ENCODE measurements around the gene STK32B. TPM values are rescaled to one million over a fixed set of nuclear protein-coding genes. Genes with fewer than 3 reads are reported as not detected.
"Not testable (repeated sequence)": the region's sequence is repeated elsewhere in the genome, so short reads cannot be mapped to it uniquely, and the experiment has no call there.

Gene STK32B
- polyA plus RNA-seq (2013, experiment 1 of 2), result 1.8 TPM
- 1.8 TPM for polyA plus RNA-seq (2013, experiment 2 of 2)

DNA sequence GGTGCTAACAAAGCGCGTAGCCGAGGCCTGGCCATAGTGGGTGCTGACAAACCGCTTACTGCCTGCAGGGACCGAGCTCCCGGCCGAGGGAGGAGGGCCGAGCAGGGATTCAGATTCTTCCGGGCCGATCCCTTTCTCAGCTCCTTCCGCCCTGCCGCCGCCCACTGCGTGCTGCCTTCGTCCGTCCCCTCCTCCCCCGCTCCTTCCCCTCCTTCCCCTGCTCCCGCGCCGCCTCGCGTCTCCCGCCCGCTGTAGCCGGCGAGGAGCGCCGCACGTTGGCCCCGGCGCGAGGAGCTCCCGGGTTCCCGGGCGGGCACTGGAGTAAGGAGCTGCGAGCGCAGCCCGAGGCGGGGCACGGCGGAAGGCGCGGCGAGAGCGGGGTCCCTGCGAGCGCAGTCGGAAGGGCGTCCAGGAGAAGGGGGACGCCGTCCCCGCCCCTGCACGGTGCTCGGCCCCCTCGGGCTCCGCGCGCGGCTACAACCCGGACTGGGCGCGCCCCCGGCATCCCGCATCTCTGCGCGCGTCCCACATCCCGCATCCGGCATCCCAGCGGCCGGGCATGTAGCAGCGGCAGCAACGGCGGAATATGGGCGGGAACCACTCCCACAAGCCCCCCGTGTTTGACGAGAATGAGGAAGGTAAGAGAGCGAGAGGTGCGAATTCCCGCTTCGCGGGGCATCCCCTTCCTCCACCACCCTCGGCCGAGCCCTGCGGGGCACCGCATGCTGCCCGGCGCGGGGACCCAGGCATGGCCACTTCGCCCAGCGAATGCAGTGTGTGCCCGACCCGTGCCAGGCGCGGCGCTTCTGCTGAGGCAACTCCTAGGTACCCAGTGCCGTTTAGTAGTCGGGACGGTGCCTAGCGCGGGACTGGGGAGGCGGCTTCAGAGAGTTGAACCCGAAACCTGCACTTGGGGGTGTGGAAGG, at the start of gene STK32B:
Gene STK32B (plus strand): TSS at position 203 of the 926 bp plus-strand sequence.
- Histone ChIP-seq H3K27me3 (ENCODE audit: insufficient read depth, low read length) (peaks cover 41% of the 10 kb centered on the region), H3K27ac (ENCODE audit: low read depth, low read length) (no peak within 1 kb of the TSS), H3K9ac (ENCODE audit: low read depth, low read length) (peak within 1 kb of the TSS; percentile 58; the same call in 1 of the 2 replicates), H3K4me3 (ENCODE audit: low read length) (peak within 1 kb of the TSS; percentile 73), H3K9me3 (ENCODE audit: insufficient read depth, low read depth, low read length) (no peaks in the 10 kb centered on the region), H3K4me1 (ENCODE audit: insufficient read depth, low read length) (peaks cover 10% of the 10 kb centered on the region; the same call in 1 of the 2 replicates), H3K36me3 (ENCODE audit: insufficient read depth, low read length) (no peaks in the 10 kb centered on the region)
- WGBS, result under 1% methylated on average over 102 of the region's 103 CpGs

DNA sequence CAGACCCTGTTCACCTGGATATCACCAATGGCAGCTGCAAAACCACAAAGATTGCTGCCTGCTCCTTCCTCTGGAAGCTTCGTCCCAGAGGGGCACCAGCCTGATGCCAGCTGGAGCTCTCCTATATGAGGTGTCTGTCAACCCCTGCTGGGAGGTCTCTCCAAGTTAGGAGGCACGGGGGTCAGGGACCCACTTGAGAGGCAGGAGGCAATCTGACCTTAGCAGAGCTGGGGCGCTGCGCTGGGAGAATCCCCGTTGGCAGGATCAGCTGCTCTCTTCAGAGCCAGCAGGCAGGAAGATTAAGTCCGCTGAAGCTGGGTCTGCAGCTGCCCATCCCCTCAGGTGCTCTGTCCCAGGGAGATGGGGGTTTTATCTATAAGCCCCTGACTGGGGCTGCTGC, 49.6 kb upstream of the STK32B start:
- not testable (repeated sequence) for H3K9ac ChIP-seq (ENCODE audit: low read depth, low read length); H3K27me3 ChIP-seq (ENCODE audit: insufficient read depth, low read length); H3K4me1 ChIP-seq (ENCODE audit: insufficient read depth, low read length); H3K4me3 ChIP-seq (ENCODE audit: low read length); H3K36me3 ChIP-seq (ENCODE audit: insufficient read depth, low read length); H3K9me3 ChIP-seq (ENCODE audit: insufficient read depth, low read depth, low read length); H3K27ac ChIP-seq (ENCODE audit: low read depth, low read length)
- WGBS, result 83% methylated on average over 6 of the region's 6 CpGs

DNA sequence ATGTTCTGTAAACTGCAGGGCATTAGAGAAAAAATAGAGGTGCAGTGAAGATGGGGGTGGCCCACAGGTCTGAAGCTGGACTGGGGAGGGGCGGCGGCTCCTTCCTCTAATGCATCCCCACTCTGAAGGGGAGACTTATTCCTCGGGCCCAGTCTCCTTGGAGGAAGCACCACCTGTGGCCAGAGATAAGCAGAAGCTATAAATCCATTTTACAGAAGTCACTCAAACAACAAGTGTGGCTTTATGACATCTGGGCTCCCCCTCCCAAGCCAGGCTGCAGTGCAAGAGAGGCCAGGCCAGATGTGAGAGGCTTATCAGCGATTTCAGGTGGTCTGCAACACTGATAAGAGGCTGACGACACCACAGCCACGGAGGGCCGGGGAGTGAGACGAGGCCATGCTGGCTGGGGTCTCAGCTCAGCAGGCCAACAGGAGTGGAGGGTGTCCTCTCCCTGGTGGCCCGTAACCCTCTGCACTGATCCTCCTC, 47.9 kb upstream of the STK32B start:
- Histone ChIP-seq H3K27ac (ENCODE audit: low read depth, low read length) (no peak overlapping the region), H3K9ac (ENCODE audit: low read depth, low read length) (no peak overlapping the region), H3K36me3 (ENCODE audit: insufficient read depth, low read length) (no peaks in the 10 kb centered on the region), H3K9me3 (ENCODE audit: insufficient read depth, low read depth, low read length) (no peaks in the 10 kb centered on the region), H3K27me3 (ENCODE audit: insufficient read depth, low read length) (no peaks in the 10 kb centered on the region), H3K4me3 (ENCODE audit: low read length) (no peak overlapping the region), H3K4me1 (ENCODE audit: insufficient read depth, low read length) (no peaks in the 10 kb centered on the region)
- WGBS, result 87% methylated on average over 9 of the region's 9 CpGs

DNA sequence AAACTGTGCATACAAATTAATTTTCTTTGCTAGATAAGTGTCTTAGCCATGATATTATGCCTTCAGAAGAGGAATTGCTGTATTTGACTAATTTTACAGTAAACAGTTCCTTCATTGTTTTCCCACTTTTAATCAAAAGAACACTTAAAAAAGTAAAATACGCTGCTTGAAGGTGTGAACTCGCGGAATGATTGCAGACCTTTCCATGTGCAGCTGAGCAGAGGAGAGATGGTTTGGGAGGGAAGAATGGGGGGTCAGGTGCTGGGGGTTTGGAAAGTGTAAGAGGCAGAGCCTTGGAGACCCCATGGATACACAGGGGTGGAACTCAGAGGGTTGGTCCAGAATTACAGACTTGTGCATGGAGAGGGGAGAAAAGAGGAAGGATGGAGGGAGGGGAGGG, 47.4 kb upstream of the STK32B start:
- Histone ChIP-seq H3K9ac (ENCODE audit: low read depth, low read length) (no peak overlapping the region), H3K27ac (ENCODE audit: low read depth, low read length) (no peak overlapping the region), H3K9me3 (ENCODE audit: insufficient read depth, low read depth, low read length) (no peaks in the 10 kb centered on the region), H3K36me3 (ENCODE audit: insufficient read depth, low read length) (no peaks in the 10 kb centered on the region), H3K4me1 (ENCODE audit: insufficient read depth, low read length) (no peaks in the 10 kb centered on the region), H3K27me3 (ENCODE audit: insufficient read depth, low read length) (no peaks in the 10 kb centered on the region), H3K4me3 (ENCODE audit: low read length) (no peak overlapping the region)
- 94% methylated on average over 3 of the region's 3 CpGs for WGBS

DNA sequence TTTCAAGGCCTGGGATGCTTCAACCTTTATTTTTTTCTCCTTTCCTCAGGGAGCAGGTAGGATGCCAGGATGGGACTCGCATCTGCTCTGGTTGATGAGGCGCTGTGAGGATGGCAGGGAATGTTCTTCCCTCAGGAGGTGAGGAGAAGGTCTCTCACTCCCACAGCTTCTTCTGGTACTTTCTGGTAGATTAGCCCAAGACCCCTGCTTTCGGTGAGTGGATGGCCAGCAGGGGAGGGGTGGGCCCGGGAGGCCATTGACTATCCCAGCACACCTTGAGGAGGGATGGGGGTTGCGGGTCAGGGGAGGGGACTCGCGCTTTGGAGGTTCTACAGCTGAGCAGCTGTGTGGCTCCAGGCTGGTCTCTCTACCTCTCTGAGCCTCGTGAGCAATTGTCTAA, 46.8 kb upstream of the STK32B start:
- no peak overlapping the region for H3K4me3 ChIP-seq (ENCODE audit: low read length)
- no peaks in the 10 kb centered on the region for H3K36me3 ChIP-seq (ENCODE audit: insufficient read depth, low read length)
- no peaks in the 10 kb centered on the region for H3K4me1 ChIP-seq (ENCODE audit: insufficient read depth, low read length)
- H3K27me3 ChIP-seq (ENCODE audit: insufficient read depth, low read length), result no peaks in the 10 kb centered on the region
- H3K9ac ChIP-seq (ENCODE audit: low read depth, low read length), result no peak overlapping the region
- 95% methylated on average over 8 of the region's 8 CpGs for WGBS
- no peak overlapping the region for H3K27ac ChIP-seq (ENCODE audit: low read depth, low read length)
- no peaks in the 10 kb centered on the region for H3K9me3 ChIP-seq (ENCODE audit: insufficient read depth, low read depth, low read length)

DNA sequence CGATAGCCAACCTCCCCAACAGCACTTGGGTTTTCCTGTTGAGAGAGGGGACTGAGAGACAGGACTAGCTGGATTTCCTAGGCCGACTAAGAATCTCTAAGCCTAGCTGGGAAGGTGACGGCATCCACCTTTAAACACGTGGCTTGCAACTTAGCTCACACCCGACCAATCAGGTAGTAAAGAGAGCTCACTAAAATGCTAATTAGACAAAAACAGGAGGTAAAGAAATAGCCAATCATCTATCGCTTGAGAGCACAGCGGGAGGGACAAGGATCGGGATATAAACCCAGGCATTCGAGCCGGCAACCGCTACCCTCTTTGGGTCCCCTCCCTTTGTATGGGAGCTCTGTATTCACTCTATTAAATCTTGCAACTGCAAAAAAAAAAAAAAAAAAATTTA, 44.3 kb upstream of the STK32B start:
- H3K9ac ChIP-seq (ENCODE audit: low read depth, low read length); H3K9me3 ChIP-seq (ENCODE audit: insufficient read depth, low read depth, low read length); H3K27me3 ChIP-seq (ENCODE audit: insufficient read depth, low read length); H3K36me3 ChIP-seq (ENCODE audit: insufficient read depth, low read length); H3K27ac ChIP-seq (ENCODE audit: low read depth, low read length); H3K4me3 ChIP-seq (ENCODE audit: low read length); H3K4me1 ChIP-seq (ENCODE audit: insufficient read depth, low read length): not testable (repeated sequence)
- 91% methylated on average over 10 of the region's 11 CpGs for WGBS

DNA sequence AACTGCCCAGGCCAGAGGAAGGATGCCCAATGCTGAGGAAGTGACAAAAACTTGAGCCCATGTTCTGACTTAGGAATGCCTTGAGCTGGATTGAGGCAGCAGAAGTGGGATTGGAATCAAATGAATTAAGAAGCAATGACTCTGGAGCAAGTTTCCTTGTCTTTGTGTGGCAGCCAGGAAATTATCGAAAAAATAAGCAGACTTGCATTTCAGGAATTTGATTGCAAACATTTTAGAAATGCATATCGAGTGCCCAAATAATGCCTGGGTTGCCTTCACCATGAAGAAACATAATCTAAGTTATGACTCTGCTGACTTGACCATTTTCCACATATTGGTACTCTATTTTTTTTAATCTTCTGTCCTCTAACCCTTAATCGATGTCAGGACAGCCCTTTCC, 41.5 kb upstream of the STK32B start:
- H3K9ac ChIP-seq (ENCODE audit: low read depth, low read length), result no peak overlapping the region
- no peaks in the 10 kb centered on the region for H3K9me3 ChIP-seq (ENCODE audit: insufficient read depth, low read depth, low read length)
- H3K36me3 ChIP-seq (ENCODE audit: insufficient read depth, low read length), result no peaks in the 10 kb centered on the region
- 95% methylated on average over 3 of the region's 3 CpGs for WGBS
- H3K4me1 ChIP-seq (ENCODE audit: insufficient read depth, low read length), result no peaks in the 10 kb centered on the region
- H3K27me3 ChIP-seq (ENCODE audit: insufficient read depth, low read length), result no peaks in the 10 kb centered on the region; the same call in 1 of the 2 replicates
- no peak overlapping the region for H3K27ac ChIP-seq (ENCODE audit: low read depth, low read length)
- no peak overlapping the region for H3K4me3 ChIP-seq (ENCODE audit: low read length)

DNA sequence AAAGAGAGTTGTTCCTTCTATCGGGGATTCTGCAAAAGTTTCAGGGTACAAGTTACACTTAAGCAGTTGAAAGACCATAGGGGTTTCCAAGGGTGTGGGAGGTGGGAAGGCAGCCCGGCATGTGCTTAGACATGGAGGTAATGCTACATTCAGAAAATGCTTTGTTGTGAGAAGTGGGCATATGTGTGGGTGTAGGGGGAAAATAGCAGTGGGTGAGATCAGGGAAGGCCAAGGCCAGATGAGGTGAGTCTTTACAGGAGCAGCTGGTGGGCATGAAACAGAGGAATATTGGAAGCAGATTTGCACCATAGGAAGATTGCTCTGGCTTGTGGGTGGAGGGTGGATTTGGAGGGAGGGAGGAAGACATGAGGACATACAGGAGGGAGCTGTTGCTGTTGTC, 40.3 kb upstream of the STK32B start:
- WGBS, result 94% methylated on average over 2 of the region's 2 CpGs

DNA sequence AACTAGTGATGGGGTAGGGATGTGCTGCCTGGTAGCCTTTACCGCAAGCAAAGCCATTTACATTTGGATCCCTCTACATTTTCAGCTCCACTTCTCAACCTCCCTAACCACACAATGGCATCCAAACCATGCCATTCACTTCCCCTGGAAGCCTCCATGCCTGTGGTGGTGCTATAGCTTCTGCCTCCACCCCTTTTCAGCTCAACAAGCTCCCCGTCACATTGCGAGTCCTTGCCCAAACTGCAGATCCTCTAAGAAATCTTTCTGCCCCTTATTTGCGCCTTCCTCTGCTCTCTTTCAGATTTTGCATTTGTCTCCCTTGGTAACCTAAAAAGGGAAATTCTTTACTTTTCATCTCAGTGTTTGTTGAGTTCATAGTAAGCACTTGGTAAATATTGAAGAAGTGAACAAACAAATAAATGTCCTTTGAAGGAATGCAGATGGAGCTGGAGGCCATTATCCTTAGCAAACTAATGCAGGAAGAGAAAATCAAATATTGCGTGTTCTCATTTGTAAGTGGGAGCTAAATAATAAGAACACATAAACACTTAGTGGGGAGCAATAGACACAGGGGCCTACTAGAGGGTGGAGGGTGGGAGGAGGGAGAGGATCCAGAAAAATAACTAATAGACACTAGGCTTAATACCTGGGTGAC, 38.9 kb upstream of the STK32B start:
- H3K9ac ChIP-seq (ENCODE audit: low read depth, low read length), result no peak overlapping the region
- no peaks in the 10 kb centered on the region for H3K4me1 ChIP-seq (ENCODE audit: insufficient read depth, low read length)
- no peak overlapping the region for H3K4me3 ChIP-seq (ENCODE audit: low read length)
- WGBS, result 96% methylated on average over 5 of the region's 5 CpGs
- H3K27me3 ChIP-seq (ENCODE audit: insufficient read depth, low read length), result no peaks in the 10 kb centered on the region; the same call in 1 of the 2 replicates
- H3K9me3 ChIP-seq (ENCODE audit: insufficient read depth, low read depth, low read length), result no peaks in the 10 kb centered on the region
- H3K27ac ChIP-seq (ENCODE audit: low read depth, low read length), result no peak overlapping the region
- no peaks in the 10 kb centered on the region for H3K36me3 ChIP-seq (ENCODE audit: insufficient read depth, low read length)

More for the DNA sequence above, 40.3 kb upstream of the STK32B start:
- Histone ChIP-seq H3K4me3 (ENCODE audit: low read length) (no peak overlapping the region), H3K4me1 (ENCODE audit: insufficient read depth, low read length) (no peaks in the 10 kb centered on the region), H3K9me3 (ENCODE audit: insufficient read depth, low read depth, low read length) (no peaks in the 10 kb centered on the region), H3K36me3 (ENCODE audit: insufficient read depth, low read length) (no peaks in the 10 kb centered on the region), H3K27me3 (ENCODE audit: insufficient read depth, low read length) (no peaks in the 10 kb centered on the region; the same call in 1 of the 2 replicates), H3K27ac (ENCODE audit: low read depth, low read length) (no peak overlapping the region), H3K9ac (ENCODE audit: low read depth, low read length) (no peak overlapping the region)

DNA sequence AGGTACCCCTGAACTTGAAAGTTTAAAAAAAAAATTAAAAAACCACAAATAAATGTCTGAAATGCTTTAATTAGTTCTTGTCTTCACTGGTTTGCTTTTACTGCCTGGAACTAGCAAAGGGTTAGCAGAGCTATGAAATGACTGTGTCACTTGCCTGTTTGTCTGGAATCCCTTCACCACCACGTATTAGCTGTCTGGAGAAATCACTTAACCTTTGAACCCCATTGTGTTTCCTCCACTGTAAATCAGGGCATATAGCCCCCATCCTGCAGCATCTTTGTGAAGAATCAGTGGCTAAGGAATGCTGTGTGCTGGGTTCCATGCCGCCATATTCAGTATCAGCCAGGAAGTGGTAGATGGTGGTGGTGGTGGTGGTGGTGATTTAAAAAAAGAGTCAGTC, 38.3 kb upstream of the STK32B start:
- Histone ChIP-seq H3K9me3 (ENCODE audit: insufficient read depth, low read depth, low read length) (no peaks in the 10 kb centered on the region), H3K27ac (ENCODE audit: low read depth, low read length) (no peak overlapping the region), H3K36me3 (ENCODE audit: insufficient read depth, low read length) (no peaks in the 10 kb centered on the region), H3K4me1 (ENCODE audit: insufficient read depth, low read length) (peaks cover under 1% of the 10 kb centered on the region; the same call in 1 of the 2 replicates), H3K27me3 (ENCODE audit: insufficient read depth, low read length) (no peaks in the 10 kb centered on the region; the same call in 1 of the 2 replicates), H3K4me3 (ENCODE audit: low read length) (no peak overlapping the region), H3K9ac (ENCODE audit: low read depth, low read length) (no peak overlapping the region)
- 96% methylated on average over 2 of the region's 2 CpGs for WGBS

DNA sequence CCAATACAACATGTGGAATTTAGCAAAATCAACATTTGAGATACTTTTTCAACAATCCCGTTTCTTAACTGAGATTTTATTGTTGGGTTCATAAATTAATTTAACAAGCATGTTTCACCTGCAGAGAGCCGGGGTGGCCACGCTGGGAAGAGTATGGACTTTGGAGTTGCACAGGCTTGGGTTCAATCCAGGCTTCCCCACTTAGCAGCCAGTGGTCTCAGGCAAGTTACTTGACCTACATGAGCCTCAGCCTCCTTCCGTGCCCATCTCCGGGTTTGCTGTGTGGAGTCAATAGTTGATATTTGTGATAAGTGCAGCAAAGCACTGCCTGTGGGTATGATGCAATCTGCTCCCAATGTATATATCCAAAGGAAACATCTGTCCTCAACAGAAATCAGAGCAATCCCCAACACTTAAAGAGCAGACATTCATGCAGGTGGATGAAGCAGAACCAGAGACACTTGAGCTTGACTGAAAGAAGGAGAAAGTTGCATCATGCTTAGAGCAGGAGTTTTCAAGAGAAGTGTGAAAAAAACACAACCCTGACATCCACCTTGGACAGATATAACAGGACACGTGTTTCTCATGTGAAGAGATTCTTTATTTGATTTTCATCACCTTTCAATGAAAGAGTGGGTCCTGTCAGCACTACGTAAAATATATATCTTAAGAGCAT, 37.1 kb upstream of the STK32B start:
- Histone ChIP-seq H3K27ac (ENCODE audit: low read depth, low read length) (no peak overlapping the region), H3K9me3 (ENCODE audit: insufficient read depth, low read depth, low read length) (no peaks in the 10 kb centered on the region), H3K9ac (ENCODE audit: low read depth, low read length) (no peak overlapping the region), H3K4me3 (ENCODE audit: low read length) (no peak overlapping the region), H3K36me3 (ENCODE audit: insufficient read depth, low read length) (no peaks in the 10 kb centered on the region), H3K27me3 (ENCODE audit: insufficient read depth, low read length) (no peaks in the 10 kb centered on the region; the same call in 1 of the 2 replicates), H3K4me1 (ENCODE audit: insufficient read depth, low read length) (peaks cover 8% of the 10 kb centered on the region; the same call in 1 of the 2 replicates)
- WGBS, result 91% methylated on average over 5 of the region's 7 CpGs

All from HUES64 (cell line).